Heart left ventricle (tissue), 16 donors: Measurements from ENCODE around the gene ZNF853. TPM values are rescaled to one million over a fixed set of nuclear protein-coding genes. Genes with fewer than 3 reads are reported as not detected.

Source experiments
- ATAC-seq, 4 donors: fragments of 200-7000 bp; cut with Tn5 transposase; one replicate each; pipeline ENCODE4 v1.9.1; 2020 to 2022; ENCODE audit warnings: moderate library complexity in 4 of 4, mild to moderate bottlenecking in 3 of 4, moderate number of reproducible peaks in 1 of 4
- DNase-seq, 5 donors: peaks; one replicate each; pipeline ENCODE4 v3.0.0-alpha.2; 2020
- H3K27ac ChIP-seq, 12 donors: fragments of 200-600 bp; sonication (generic) in 4 of 12; one replicate each; pipeline versions ENCODE4 v1.5.0 to v1.8.0; 2016 to 2022; ENCODE audit warnings: mild to moderate bottlenecking in 2 of 12
- H3K27me3 ChIP-seq, 9 donors: fragments of 200-600 bp; sonication (generic) in 2 of 9; one replicate each; pipeline versions ENCODE4 v1.5.1 to v1.8.0; 2016 to 2022; ENCODE audit warnings: mild to moderate bottlenecking in 3 of 9
- H3K36me3 ChIP-seq, 9 donors: fragments of 200-600 bp; sonication (generic) in 2 of 9; one replicate each; pipeline versions ENCODE4 v1.5.0 to v1.8.0; 2018 to 2022; ENCODE audit warnings: mild to moderate bottlenecking in 2 of 9
- H3K4me1 ChIP-seq, 12 donors: fragments of 200-600 bp; sonication (generic) in 4 of 12; one replicate each; pipeline versions ENCODE4 v1.5.0 to v1.8.0; 2016 to 2022; ENCODE audit warnings: mild to moderate bottlenecking in 3 of 12
- H3K4me3 ChIP-seq, 12 donors: fragments of 200-600 bp; sonication (generic) in 4 of 12; one replicate each; pipeline versions ENCODE4 v1.5.0 to v1.8.0; 2017 to 2022; ENCODE audit warnings: mild to moderate bottlenecking in 9 of 12, moderate library complexity in 4 of 12
- H3K9me3 ChIP-seq, 12 donors: fragments of 200-600 bp; sonication (generic) in 4 of 12; one replicate each; pipeline versions ENCODE4 v1.5.0 to v1.8.0; 2016 to 2022; ENCODE audit warnings: mild to moderate bottlenecking in 1 of 12
- CTCF ChIP-seq, 12 donors: fragments of 200-600 bp; sonication (generic) in 4 of 12; IDR thresholded peaks; one replicate each; pipeline versions ENCODE4 v1.5.0 to v1.8.0; 2018 to 2022; ENCODE audit warnings: antibody characterized with exemption in 12 of 12, mild to moderate bottlenecking in 5 of 12
- POLR2A ChIP-seq, 2 donors: fragments of 450-650 bp; IDR thresholded peaks; one replicate each; pipeline ENCODE4 v1.6.1; 2017; ENCODE audit warnings: antibody characterized with exemption in 2 of 2, mild to moderate bottlenecking in 2 of 2, moderate library complexity in 2 of 2
- WGBS, 4 donors: extraction: QIAGEN DNeasy Blood & Tissue Kit in 2 of 4; methylation state at CpG; one replicate each; pipeline versions ENCODE4 v1.1.5 to v1.1.7; 2013 to 2018; 5-methylcytosine and 5-hydroxymethylcytosine counted together
- intact Hi-C, 10 donors: fragments of 100-400 bp; cut with DNase I; formaldehyde crosslinking; loops; one replicate each; pipeline versions ENCODE4 v1.11.1 to v1.14.2; 2022
- polyA plus RNA-seq, 2 donors: library from polyadenylated mRNA; stranded (reverse); fragments of 200-250 nt; gene quantifications; one replicate each; pipeline ENCODE4 v1.2.3, GENCODE V29; 2013
- total RNA-seq, 9 donors: library from RNA; depleted of rRNA in 2 of 9; stranded (reverse); fragments of >200 nt in 2 of 9; fragmentation: NEBNext Ultra II Directional in 3 of 9; extraction: Animal tissue kit (Norgen Biotek cat#: 25700) in 3 of 9; gene quantifications; one replicate each; pipeline versions ENCODE4 v1.1.0 to v1.2.4, GENCODE V29; 2016 to 2023
- donor health status: ischemic (EF 13 %, LVEDD 7.1; RV severe dilation, severe dysfunction).
- donor health status: healthy with polysubstance abuse.
- donor health status: DM: no; HTN: yes; CAD: no.
- donor health status: DM: no; HTN: no; CAD: no.
- donor health status: ischemic (EF 25% LVEDD 6.9; RV normal size, moderate dysfunction).
- donor health status: ischemic (EF 25% LVEDD 5.7; RV mildly dilated, moderate dysfunction).
- donor health status: healthy.
- donor health status: DM: yes; HTN: yes; CAD: no.
- donor health status: ischemic (EF 35%, LVEDD 5.7; RV mildly dilated, moderate dysfunction).
- donor health status: nonischemic (EF 11% LVEDD 7.7; RV severe dilation, severe dysfunction).
- donor health status: DM: yes; HTN: yes; CAD: no.
- donor health status: PGD.
- donor health status: ischemic (EF 29% LVEDD 5.4; RV normal size, mild dysfunction).
- donor health status: nonischemic (EF 23%, LVEDD 6.1; RV moderate dilation, normal function).

The ZNF853 gene
- total and polyA plus RNA-seq, 11 donors: 3.1 to 27.8 (median 11.5) TPM

GRCh38 chr7:6619961-6620360 lies 4.6 kb downstream of the ZNF853 start:
- ATAC-seq (no peak), DNase-seq (no peak)
- Histone ChIP-seq H3K4me1 (peaks cover 0 to 16% (median 8%) of the 10 kb centered on the region in 12 donors), H3K27me3 (peaks cover 0 to 10% (median 0%) of the 10 kb centered on the region in 9 donors), H3K27ac (no peak overlapping the region), H3K36me3 (peaks cover 0 to 50% (median 17%) of the 10 kb centered on the region in 9 donors), H3K9me3 (no peaks in the 10 kb centered on the region), H3K4me3 (no peak overlapping the region)
- WGBS, 4 donors: 88 to 92% (median 90%) methylated on average over 3 of the region's 3 CpGs
- intact Hi-C loops: no loop called here
- TF ChIP-seq CTCF (IDR thresholded peaks at IDR 0.05): no peak
- no peak for TF ChIP-seq POLR2A (IDR thresholded peaks at IDR 0.05)

- Histone ChIP-seq H3K4me3 (no peak overlapping the region), H3K36me3 (peaks cover 0 to 50% (median 17%) of the 10 kb centered on the region in 9 donors)
- ATAC-seq: no peak
These were observed 6.1 kb downstream of the ZNF853 start for GRCh38 chr7:6621195-6622133.

GRCh38 chr7:6622134-6622710 lies 6.8 kb downstream of the ZNF853 start:
- H3K4me1 ChIP-seq: peaks cover 0 to 6% (median 0%) of the 10 kb centered on the region in 12 donors
- H3K36me3 ChIP-seq: peaks cover 0 to 50% (median 17%) of the 10 kb centered on the region in 9 donors
- intact Hi-C loops: no loop called here
- ATAC-seq (no peak), DNase-seq (no peak)
- TF ChIP-seq CTCF (IDR thresholded peaks at IDR 0.05) (no peak), POLR2A (IDR thresholded peaks at IDR 0.05) (no peak)
- H3K9me3 ChIP-seq: no peaks in the 10 kb centered on the region
- H3K27ac ChIP-seq: no peak overlapping the region
- no peaks in the 10 kb centered on the region for H3K27me3 ChIP-seq
- no peak overlapping the region for H3K4me3 ChIP-seq
- WGBS, 4 donors: 96 to 98% (median 97%) methylated on average over 27 to 67 of the region's 67 CpGs

More at GRCh38 chr7:6621195-6622133, 6.1 kb downstream of the ZNF853 start:
- intact Hi-C loops: no loop called here
- WGBS, 4 donors: 87 to 93% (median 91%) methylated on average over 18 to 20 of the region's 20 CpGs
- no peaks in the 10 kb centered on the region for H3K27me3 ChIP-seq
- TF ChIP-seq CTCF (IDR thresholded peaks at IDR 0.05) (no peak), POLR2A (IDR thresholded peaks at IDR 0.05) (no peak)
- no peak overlapping the region for H3K27ac ChIP-seq
- peaks cover 0 to 6% (median 2%) of the 10 kb centered on the region in 12 donors for H3K4me1 ChIP-seq
- DNase-seq: no peak
- no peaks in the 10 kb centered on the region for H3K9me3 ChIP-seq
